Effector memory CD8-positive, alpha-beta T cell (primary cell): ENCODE measurements around the gene TCERG1.

ENCODE experiments used
- ATAC-seq: fragments of 150-1000 bp; cut with Tn5 transposase; replicated peaks from 2 replicates; pipeline ENCODE4 v1.10.0; 2021; ENCODE audit warnings: mild to moderate bottlenecking, moderate library complexity
- DNase-seq, 3 experiments: peaks; one replicate each; pipeline ENCODE4 v3.0.0; 2021
- H3K27ac Mint-ChIP-seq, 2 donors: one replicate each; pipeline ENCODE4 v1.8.0; 2022; ENCODE audit warnings: mild to moderate bottlenecking in 2 of 2, mixed read lengths in 2 of 2, moderate library complexity in 2 of 2
- H3K27me3 Mint-ChIP-seq, 2 donors: one replicate each; pipeline ENCODE4 v1.8.0; 2022; ENCODE audit warnings: mixed read lengths in 2 of 2
- H3K36me3 Mint-ChIP-seq: one replicate; pipeline ENCODE4 v1.8.0; 2022; ENCODE audit warnings: mild to moderate bottlenecking, moderate library complexity, mixed read lengths; ENCODE audit not compliant: insufficient read depth
- H3K4me1 Mint-ChIP-seq, 2 donors: one replicate each; pipeline ENCODE4 v1.8.0; 2022; ENCODE audit warnings: low read depth in 2 of 2, mixed read lengths in 2 of 2
- H3K4me3 Mint-ChIP-seq, 2 donors: one replicate each; pipeline ENCODE4 v1.8.0; 2022; ENCODE audit warnings: mild to moderate bottlenecking in 2 of 2, mixed read lengths in 2 of 2, moderate library complexity in 2 of 2
- H3K9me3 Mint-ChIP-seq, 2 donors: one replicate each; pipeline ENCODE4 v1.8.0; 2022; ENCODE audit warnings: mixed read lengths in 2 of 2
- total RNA-seq, 9 experiments: gene quantifications; one replicate each; lab custom pipeline; 2026; lab: John Stamatoyannopoulos, UW

TCERG1 gene
- total RNA-seq: 94.6 to 220 (median 137) reads per million in 9 experiments

- H3K4me3 Mint-ChIP-seq: peak within 1 kb of the TSS; percentile 92 to 97
- H3K4me1 Mint-ChIP-seq: peaks cover 25 to 39% of the 10 kb centered on the region in 2 donors
- H3K27me3 Mint-ChIP-seq: no peaks in the 10 kb centered on the region
- ATAC-seq: peak; percentile 89
- peaks cover 12% of the 10 kb centered on the region for H3K36me3 Mint-ChIP-seq
- peak within 1 kb of the TSS; percentile 96 to 98 for H3K27ac Mint-ChIP-seq
- no peaks in the 10 kb centered on the region for H3K9me3 Mint-ChIP-seq
- DNase-seq: peak; percentile 97 to 99 (median 98)
Observed at GRCh38 chr5:146446861-146447733, at the start of gene TCERG1. TCERG1 (plus strand) TSS chr5:146447333; CDS start chr5:146447350, 17 bp downstream.

GRCh38 chr5:146398826-146399225 lies 48.3 kb upstream of the TCERG1 start:
- no peak for ATAC-seq
- H3K4me3 Mint-ChIP-seq: no peak overlapping the region

GRCh38 chr5:146399481-146399880 lies 47.7 kb upstream of the TCERG1 start:
- Mint-ChIP-seq H3K9me3 (no peaks in the 10 kb centered on the region), H3K27me3 (peaks cover 48 to 94% of the 10 kb centered on the region in 2 donors), H3K4me1 (peaks cover 0 to 1% of the 10 kb centered on the region in 2 donors), H3K27ac (no peak overlapping the region), H3K4me3 (no peak overlapping the region), H3K36me3 (no peaks in the 10 kb centered on the region)
- no peak for DNase-seq
- ATAC-seq: no peak

More at GRCh38 chr5:146398826-146399225, 48.3 kb upstream of the TCERG1 start:
- no peak for DNase-seq
- H3K27me3 Mint-ChIP-seq: peaks cover 49 to 93% of the 10 kb centered on the region in 2 donors
- no peak overlapping the region for H3K27ac Mint-ChIP-seq
- no peaks in the 10 kb centered on the region for H3K36me3 Mint-ChIP-seq
- peaks cover 0 to 1% of the 10 kb centered on the region in 2 donors for H3K4me1 Mint-ChIP-seq
- H3K9me3 Mint-ChIP-seq: no peaks in the 10 kb centered on the region

DNA sequence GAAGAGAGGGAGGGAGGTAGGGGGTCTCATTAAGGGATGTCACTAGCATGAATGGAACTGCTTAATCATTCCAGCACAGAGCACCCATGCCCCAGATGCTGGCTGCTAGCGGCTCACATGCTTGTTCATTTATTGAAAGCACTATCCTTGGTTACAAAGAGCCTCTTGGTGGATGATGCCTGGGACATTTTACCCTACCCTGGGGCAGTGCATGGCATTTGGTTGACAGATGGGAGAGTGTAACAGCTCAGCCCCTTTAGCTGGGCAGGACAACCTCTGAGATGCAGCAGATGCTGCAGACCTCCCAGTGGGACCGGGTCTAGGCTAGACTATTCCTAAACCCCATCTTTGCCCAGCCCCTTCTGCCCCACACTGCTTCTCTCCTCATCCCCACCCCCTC lies 46.9 kb upstream of the TCERG1 start:
- peaks cover 0 to 1% of the 10 kb centered on the region in 2 donors for H3K4me1 Mint-ChIP-seq
- ATAC-seq (no peak), DNase-seq (no peak)
- no peaks in the 10 kb centered on the region for H3K9me3 Mint-ChIP-seq
- H3K4me3 Mint-ChIP-seq: no peak overlapping the region
- H3K36me3 Mint-ChIP-seq: no peaks in the 10 kb centered on the region
- peaks cover 41 to 90% of the 10 kb centered on the region in 2 donors for H3K27me3 Mint-ChIP-seq
- no peak overlapping the region for H3K27ac Mint-ChIP-seq

DNA sequence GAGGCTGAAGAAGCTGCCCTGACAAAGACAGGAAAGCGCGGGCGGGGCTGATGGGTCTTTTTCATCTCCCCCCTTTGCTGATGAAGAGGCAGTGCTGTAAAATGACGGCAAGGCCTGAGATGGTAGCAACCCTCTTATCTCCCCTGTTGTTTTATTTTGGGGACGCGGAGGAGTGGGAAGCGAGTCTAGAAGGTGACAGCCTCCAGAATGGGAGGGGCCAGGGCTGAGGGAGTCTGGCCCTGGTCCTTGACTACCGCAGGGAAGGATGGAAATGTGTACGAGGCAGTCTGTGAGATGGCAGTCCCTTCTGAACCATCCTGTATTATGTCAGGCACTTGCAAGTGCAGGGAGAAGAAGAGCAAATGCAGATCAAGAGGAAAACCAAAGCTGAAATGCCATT lies 46.1 kb upstream of the TCERG1 start:
- Mint-ChIP-seq H3K4me1 (peaks cover 0 to 1% of the 10 kb centered on the region in 2 donors), H3K27ac (no peak overlapping the region), H3K36me3 (no peaks in the 10 kb centered on the region), H3K27me3 (peaks cover 40 to 91% of the 10 kb centered on the region in 2 donors), H3K4me3 (no peak overlapping the region), H3K9me3 (no peaks in the 10 kb centered on the region)
- DNase-seq (no peak), ATAC-seq (no peak)

DNA sequence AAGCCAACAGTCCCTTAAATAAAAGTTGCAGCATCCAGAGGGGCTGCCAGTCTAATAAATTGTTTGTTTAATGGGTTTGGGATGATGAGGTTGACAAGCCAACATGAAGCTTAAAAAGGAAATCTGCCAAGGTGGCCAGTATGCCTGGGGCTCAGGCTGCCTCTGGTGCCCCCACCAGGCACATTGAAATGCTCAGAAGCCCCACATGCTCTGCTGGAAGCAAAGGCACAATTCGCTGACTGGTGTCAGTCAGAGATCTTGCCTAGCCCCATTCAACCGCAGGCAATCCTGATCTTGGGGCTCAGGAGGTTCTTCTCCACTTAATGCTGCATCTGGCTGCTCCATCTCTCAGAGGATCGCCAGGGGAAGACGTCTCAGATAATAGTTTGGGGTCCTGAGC lies 44.2 kb upstream of the TCERG1 start:
- Mint-ChIP-seq H3K9me3 (no peaks in the 10 kb centered on the region), H3K27me3 (peaks cover 29 to 73% of the 10 kb centered on the region in 2 donors), H3K27ac (no peak overlapping the region), H3K4me3 (no peak overlapping the region), H3K36me3 (no peaks in the 10 kb centered on the region), H3K4me1 (peaks cover 0 to 1% of the 10 kb centered on the region in 2 donors)
- ATAC-seq: no peak
- DNase-seq: no peak

GRCh38 chr5:146409054-146409671 lies 38.0 kb upstream of the TCERG1 start:
- ATAC-seq (no peak), DNase-seq (no peak)
- no peak overlapping the region for H3K27ac Mint-ChIP-seq
- H3K9me3 Mint-ChIP-seq: no peaks in the 10 kb centered on the region
- no peaks in the 10 kb centered on the region for H3K36me3 Mint-ChIP-seq
- H3K4me1 Mint-ChIP-seq: no peaks in the 10 kb centered on the region
- H3K27me3 Mint-ChIP-seq: peaks cover 12 to 25% of the 10 kb centered on the region in 2 donors
- H3K4me3 Mint-ChIP-seq: no peak overlapping the region

- Mint-ChIP-seq H3K9me3 (no peaks in the 10 kb centered on the region), H3K4me1 (no peaks in the 10 kb centered on the region), H3K36me3 (no peaks in the 10 kb centered on the region), H3K4me3 (no peak overlapping the region), H3K27me3 (peaks cover 10 to 19% of the 10 kb centered on the region in 2 donors), H3K27ac (no peak overlapping the region)
- DNase-seq: no peak
- no peak for ATAC-seq
Observed at GRCh38 chr5:146410272-146410671, 36.9 kb upstream of the TCERG1 start.

- DNase-seq (no peak), ATAC-seq (no peak)
- Mint-ChIP-seq H3K9me3 (no peaks in the 10 kb centered on the region), H3K4me3 (no peak overlapping the region), H3K27ac (no peak overlapping the region), H3K4me1 (no peaks in the 10 kb centered on the region), H3K27me3 (peaks cover 18 to 25% of the 10 kb centered on the region in 2 donors), H3K36me3 (peaks cover 3% of the 10 kb centered on the region)
Observed at GRCh38 chr5:146419696-146420095, 27.4 kb upstream of the TCERG1 start.

GRCh38 chr5:146425023-146425422 lies 22.1 kb upstream of the TCERG1 start:
- no peak overlapping the region for H3K27ac Mint-ChIP-seq
- peaks cover 3 to 6% of the 10 kb centered on the region in 2 donors for H3K4me1 Mint-ChIP-seq
- H3K4me3 Mint-ChIP-seq: no peak overlapping the region
- H3K36me3 Mint-ChIP-seq: peaks cover 3% of the 10 kb centered on the region
- peaks cover 5 to 29% of the 10 kb centered on the region in 2 donors for H3K27me3 Mint-ChIP-seq
- DNase-seq (no peak), ATAC-seq (no peak)
- no peaks in the 10 kb centered on the region for H3K9me3 Mint-ChIP-seq

DNA sequence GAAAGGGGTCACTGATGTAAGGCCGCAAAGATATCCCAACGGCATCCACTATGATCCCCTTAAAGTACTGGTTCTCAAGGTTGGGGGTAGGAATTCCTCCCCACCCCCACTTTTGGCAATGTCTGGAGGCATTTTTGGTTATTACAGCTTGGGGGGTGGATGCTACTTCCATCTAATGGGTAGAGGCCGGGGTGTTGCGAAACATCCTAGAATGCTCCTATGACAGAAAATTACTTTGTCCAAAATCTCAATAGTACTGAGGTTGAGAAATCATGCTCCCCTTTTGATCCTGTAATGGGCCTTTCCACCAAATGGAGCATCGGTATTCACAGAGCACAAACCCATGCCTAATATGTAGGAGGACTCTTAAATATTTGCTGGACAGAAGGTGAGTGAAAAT lies 20.8 kb upstream of the TCERG1 start:
- ATAC-seq (no peak), DNase-seq (no peak)
- Mint-ChIP-seq H3K27ac (no peak overlapping the region), H3K4me1 (peaks cover 3 to 6% of the 10 kb centered on the region in 2 donors), H3K27me3 (peaks cover 13 to 37% of the 10 kb centered on the region in 2 donors), H3K36me3 (peaks cover 3% of the 10 kb centered on the region), H3K4me3 (no peak overlapping the region), H3K9me3 (no peaks in the 10 kb centered on the region)

DNA sequence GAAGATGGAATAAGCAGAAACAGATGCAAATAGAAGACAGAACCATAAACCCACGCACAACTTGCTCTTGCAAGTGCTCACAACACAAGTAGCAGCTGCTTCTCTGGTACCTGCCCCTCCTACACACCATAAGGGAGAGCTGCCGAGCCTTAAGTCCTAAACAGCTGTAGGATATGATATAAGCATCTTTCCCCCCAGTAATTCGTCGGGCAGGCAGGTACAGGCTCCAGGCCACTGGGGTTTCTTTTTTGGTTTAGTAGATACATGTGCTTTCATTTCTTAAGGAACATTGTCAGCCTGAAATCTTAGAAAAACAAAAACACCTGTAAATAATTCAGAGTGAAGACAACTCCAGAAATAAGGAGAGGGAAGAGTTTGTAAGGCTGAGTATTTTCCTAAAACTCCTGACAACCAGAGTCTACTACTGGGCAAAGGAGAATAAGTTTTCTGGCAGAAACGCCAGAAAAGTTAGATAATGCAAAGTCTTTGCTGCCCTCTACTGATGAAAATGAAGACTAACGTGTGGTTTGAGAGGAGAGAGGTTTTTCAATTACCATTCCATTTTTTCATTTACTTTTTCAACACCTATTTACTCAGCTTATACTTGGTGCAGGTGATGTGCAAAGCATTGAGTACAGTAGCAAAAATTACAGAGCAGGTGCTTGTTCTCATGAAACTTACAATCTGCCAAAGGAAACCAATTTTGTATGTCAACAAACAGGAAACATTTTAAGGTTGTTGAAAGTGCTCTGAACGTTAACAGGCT lies 20.1 kb upstream of the TCERG1 start:
- Mint-ChIP-seq H3K9me3 (no peaks in the 10 kb centered on the region), H3K36me3 (peaks cover 3% of the 10 kb centered on the region), H3K27ac (no peak overlapping the region), H3K27me3 (peaks cover 21 to 44% of the 10 kb centered on the region in 2 donors), H3K4me3 (no peak overlapping the region), H3K4me1 (peaks cover 3 to 6% of the 10 kb centered on the region in 2 donors)
- ATAC-seq (peak; percentile 70), DNase-seq (no peak)

GRCh38 chr5:146427619-146427997 lies 19.5 kb upstream of the TCERG1 start:
- H3K4me1 Mint-ChIP-seq: peaks cover 3 to 6% of the 10 kb centered on the region in 2 donors
- H3K27ac Mint-ChIP-seq: no peak overlapping the region
- no peaks in the 10 kb centered on the region for H3K9me3 Mint-ChIP-seq
- ATAC-seq (no peak), DNase-seq (no peak)
- H3K4me3 Mint-ChIP-seq: no peak overlapping the region
- peaks cover 26 to 50% of the 10 kb centered on the region in 2 donors for H3K27me3 Mint-ChIP-seq
- H3K36me3 Mint-ChIP-seq: peaks cover 3% of the 10 kb centered on the region
